ELR (cell line): Measurements from ENCODE around the gene BMP6.
"Not testable (repeated sequence)": the region's sequence is repeated elsewhere in the genome, so short reads cannot be mapped to it uniquely, and the experiment has no call there.

Experiments
- DNase-seq: peaks from one replicate; pipeline ENCODE4 v3.0.0-alpha.2; 2015; ENCODE audit warnings: low read depth

BMP6 gene

DNA sequence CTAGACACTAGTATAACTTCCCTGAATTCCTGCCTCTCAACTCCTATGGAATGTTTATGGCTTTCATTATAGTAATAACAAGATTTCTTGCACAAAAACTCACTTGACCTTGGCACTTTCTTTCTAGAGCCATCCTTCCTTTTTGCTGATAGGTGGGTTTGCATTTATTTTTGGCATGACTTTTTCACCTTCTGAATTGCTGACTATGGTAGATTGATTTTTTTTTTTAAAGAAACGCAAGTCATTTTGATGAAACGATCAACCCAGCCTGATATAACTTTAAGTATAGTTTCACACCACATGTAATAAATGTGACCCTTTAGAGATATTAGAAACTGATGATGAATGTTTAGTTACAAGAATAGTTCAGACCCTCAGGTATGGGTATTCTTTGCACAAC lies 61.8 kb downstream of the BMP6 start:
- no peak for DNase-seq

DNA sequence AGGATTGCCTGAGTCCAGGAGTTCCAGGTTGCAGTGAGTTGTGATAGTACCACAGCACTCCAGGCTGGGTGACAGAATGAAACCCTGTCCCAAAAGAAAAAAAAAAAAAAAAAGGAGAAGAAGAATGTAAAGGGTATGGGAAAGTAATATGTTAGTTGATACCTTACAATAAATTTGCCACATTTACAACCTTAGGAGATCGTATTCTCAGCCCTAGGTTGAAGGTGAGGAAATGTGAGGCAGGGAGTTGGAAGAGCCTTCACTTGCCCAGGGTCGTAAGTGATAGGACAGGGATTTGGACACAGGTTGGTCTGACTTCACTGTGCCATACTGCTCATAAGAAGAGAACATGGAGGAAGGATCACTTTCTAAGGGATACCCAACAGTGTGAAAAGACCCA lies 68.6 kb downstream of the BMP6 start:
- DNase-seq: no peak

DNA sequence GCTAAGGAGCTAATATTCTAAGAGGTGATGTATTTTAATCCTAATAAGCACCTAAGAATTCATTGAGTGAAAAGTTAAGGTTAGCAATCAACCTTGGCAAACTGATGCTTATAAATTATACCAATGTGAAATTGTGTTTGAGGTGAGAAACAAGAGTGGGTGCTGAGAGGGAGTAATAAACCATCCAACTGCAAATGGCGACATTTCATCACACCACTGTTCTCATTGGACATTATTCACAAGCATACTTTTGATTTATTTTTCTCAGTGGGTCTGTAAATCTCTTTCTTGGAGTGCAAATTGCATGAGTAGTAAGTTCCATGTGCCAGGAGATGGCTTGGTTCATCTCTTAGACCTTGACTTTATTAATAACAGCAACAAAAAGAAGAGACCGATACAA lies 71.5 kb downstream of the BMP6 start:
- DNase-seq: no peak

DNA sequence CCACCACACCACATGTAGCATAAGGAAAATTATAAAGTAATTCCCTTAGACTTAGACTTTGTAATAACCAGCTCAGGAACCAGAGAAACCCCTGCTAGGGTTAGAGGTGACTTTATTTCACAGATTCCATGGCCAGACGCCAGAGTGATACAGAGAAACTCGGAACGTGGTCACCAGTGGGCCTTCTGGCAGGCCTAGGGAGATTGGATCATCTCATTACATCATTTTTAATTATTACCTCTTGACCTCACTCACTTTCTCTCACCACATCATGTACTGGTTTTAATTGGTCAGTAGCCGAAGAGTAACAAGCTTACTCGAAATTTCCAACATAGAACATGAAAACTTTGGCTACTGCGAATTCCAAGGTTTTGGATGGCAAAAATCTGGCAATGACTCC lies 72.9 kb downstream of the BMP6 start:
- no peak for DNase-seq

- no peak for DNase-seq
Measured at GRCh38 chr6:7802662-7803061, 76.8 kb downstream of the BMP6 start.

GRCh38 chr6:7803214-7803613 lies 77.3 kb downstream of the BMP6 start:
- no peak for DNase-seq

DNA sequence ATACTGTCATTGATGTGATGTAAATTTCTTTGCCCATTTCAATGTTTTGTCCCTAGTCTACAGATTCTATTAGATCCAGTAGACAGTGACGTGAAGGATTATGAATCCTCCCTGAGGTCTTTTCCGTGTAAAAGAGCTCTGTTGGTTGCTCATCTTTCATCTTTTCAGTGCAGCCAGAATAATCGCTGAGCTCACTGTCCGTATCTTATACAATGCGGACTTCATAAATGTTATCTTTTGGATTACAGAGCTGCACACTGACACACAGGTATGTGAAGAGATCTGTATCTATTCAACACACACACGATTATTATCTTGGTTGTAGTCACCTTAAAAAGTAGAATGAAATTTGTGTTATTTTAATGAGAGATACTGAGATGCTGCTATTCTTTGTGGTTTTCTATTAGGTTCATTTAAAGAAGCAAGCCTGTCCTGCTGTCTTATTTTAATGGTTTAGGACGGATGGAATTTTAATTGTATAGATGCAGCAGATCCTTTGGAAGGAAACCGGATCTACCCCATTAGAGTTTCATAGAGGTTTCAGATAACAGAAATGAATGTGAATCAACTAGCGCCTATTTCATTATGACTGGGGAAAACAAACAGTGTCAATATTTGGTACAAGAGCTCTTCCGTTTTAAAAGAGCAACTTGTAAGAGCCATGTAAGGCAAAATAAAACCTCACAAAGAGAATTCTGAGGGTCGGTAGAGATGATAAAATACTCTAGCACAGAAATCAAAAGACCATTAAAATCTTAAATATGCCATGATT lies 79.4 kb downstream of the BMP6 start:
- DNase-seq: no peak

GRCh38 chr6:7805850-7806214 lies 79.9 kb downstream of the BMP6 start:
- DNase-seq: no peak

DNA sequence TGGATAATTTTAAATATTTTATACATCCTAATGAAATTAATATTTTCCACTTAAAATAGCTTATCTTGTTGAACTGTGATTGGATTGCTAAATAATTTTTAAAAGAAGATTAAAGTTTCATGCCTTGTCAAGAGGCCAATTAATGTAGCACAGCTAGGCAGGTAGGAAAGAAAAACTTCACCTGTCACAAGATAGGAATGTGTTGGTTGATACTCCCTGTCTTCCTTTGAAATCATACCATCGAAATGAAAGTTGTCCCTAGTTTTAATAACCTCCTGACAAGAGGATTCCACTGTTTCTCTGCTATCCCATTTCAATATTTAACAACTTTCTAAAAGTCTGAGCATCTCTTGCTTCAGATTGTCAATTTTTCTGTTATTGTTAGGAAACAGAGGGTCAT lies 80.8 kb downstream of the BMP6 start:
- no peak for DNase-seq

- DNase-seq: no peak
Measured at GRCh38 chr6:7809346-7809745, 83.4 kb downstream of the BMP6 start.

DNA sequence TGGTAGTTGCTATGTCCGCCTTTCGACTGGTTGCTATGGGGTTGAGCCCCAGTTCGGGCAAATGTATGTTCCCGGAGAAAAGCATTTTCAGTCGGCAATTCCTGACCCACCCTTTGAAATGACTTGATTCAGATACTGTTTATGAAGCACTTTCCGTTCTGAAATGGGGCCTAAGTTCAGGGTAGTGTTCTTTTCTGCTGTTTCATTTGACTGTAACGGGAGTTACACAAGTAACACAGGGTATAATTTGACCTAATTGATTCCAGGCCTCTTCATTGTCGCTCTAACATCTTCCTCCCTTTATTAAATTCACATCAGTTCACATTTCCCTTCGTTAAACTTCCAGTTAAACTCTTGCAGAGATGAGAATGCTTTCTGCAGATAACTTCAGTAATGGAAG lies 85.5 kb downstream of the BMP6 start:
- DNase-seq: no peak

- no peak for DNase-seq
Measured at GRCh38 chr6:7812623-7813022, 86.7 kb downstream of the BMP6 start.

GRCh38 chr6:7813193-7813592 lies 87.3 kb downstream of the BMP6 start:
- no peak for DNase-seq

DNA sequence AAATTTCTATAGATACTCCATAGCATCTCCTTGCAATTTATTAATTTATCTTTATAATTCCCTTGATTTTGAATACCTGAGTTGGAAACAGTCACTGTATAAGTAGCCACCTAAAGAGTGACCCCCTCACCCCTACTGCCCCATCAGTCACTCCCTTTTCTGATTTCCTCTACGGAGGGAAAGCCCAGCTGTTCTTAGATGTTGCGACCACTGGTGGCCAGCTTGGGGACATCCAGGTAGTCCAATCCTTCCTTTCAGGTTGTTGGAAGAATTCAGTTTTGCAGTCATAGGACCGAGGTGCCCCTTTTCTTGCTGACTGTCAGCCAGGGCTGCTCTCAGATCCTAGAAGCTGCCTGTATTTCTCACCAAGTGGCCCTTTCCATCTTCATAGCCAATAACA lies 87.8 kb downstream of the BMP6 start:
- DNase-seq: no peak

GRCh38 chr6:7815716-7816115 lies 89.8 kb downstream of the BMP6 start:
- no peak for DNase-seq

DNA sequence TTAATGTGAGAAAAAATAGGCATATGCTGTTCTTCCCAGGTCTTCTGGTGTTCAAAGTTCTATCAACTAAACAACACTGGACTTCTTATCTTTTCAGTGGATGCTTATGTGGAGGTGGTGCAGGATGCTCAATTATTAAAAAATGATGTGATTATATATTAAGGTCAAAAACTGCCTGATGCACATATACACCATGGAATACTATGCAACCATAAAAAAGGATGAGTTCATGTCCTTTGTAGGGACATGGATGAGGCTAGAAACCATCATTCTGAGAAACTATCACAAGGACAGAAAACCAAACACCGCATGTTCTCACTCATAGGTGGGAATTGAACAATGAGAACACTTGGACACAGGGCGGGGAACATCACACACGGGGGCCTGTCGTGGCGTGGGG lies 91.3 kb downstream of the BMP6 start:
- not testable (repeated sequence) for DNase-seq

DNA sequence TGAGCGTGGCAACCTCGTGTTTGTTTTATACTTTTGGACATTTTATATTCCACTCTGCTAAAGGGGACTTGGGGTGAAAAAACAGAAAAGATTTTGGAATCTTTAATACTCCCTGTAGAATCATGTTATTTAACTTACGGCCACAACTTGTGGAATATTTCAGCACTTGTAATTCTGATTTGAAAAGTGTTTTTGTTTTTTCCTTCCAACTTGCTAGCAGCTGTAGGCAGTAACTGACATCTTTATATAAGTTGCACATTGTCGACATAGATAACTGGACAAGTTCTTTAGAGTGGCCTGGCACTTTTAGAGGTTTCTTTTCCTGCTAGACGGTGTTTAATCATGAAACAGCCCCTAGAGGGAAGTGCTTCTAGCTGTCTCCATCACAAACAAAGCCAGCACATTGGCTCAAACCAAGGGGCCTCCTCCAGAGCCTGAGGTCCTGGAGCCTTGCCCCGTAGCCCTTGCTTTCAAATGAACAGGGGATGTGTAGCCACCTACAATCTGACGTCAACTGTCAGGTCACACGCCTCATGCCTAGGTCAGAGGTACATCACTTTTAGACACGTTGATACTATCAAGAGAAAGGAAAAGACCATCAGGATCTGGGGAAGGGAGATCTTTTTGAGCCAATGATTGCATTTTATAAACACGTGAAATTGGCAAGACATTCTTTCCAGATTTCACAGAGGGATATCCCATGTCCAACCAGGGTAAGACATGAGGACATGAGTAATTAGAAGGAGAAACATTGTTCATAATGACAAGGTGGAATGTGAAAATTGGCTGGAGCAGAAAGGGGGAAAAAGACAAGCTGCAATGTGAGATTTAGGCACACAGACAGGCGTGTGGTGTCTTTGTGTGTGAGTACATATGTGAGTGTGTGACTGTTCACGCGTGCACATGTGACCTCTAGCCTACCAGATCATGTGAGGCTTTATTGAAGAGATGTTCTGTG lies 92.6 kb downstream of the BMP6 start:
- DNase-seq: no peak

DNA sequence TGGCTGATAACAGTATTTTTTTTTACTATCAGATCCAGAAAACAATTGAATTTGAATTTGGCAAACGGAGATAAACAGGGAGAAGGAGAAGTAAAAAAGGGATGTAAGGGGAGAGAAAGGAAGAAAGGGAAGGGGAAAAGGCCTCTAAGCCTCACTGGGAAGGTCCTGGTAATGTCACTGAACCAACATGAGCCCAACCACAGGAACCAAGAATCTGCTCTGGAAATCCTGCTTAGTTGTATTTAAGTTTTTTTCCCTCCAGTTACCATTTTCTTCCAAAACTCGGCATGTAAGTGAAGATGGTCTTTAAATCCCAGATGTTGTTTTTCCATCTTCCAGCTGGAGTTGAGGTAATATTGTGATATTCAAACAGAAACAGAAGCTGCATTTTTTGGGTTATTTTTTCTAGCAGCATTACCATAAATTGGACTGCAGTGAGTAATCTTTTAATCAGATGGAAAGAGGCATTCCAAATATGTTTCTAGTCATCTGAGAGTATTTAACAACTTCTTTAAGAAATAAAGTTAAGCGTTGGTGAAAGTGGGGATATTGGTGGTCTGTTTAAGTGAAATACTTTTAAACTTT lies 93.6 kb downstream of the BMP6 start:
- DNase-seq: peak; percentile 4

DNA sequence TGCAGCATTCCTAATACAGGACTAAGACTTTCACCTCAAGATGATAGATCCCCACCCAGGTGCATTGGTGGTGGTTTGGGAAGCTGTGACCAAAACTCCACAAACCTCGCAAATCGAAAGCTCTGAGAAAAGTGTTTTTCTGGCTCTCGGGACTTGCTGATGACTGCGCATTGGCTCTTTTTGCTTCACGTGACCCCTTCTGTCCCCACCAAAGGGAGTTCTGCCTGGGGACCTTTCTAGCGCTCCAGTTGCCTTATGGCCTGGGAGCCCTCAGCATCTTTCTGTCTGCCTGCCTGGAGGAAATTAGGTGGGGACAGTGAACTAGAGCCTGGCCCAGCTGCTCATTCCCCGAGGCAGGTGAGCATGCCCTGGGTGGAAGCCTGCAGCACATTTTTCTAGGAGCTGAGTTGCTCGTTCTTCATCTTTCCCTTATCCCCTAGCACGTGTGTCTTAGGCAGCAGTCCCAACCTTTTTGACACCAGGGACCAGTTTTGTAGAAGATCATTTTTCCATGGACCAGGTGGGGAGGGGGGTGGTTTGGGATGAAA lies 94.5 kb downstream of the BMP6 start:
- no peak for DNase-seq

DNA sequence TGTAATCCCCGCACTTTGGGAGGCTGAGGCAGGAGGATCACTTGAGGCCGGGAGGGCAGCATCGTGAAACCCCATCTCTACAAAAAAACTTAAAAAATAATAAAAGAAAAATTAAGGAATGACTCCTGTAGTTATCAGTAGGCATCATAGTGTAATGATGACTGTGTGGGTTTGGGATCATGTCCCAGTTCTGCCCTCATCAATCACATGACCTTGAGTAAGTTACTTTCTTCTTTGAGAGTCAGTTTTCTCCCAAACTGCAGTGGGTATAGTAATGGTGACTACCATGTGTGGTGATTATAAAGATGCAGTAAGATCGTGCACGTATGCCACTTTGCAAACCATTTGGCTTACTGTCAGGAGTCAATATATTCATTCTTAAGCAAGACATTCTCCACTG lies 95.5 kb downstream of the BMP6 start:
- DNase-seq: no peak

DNA sequence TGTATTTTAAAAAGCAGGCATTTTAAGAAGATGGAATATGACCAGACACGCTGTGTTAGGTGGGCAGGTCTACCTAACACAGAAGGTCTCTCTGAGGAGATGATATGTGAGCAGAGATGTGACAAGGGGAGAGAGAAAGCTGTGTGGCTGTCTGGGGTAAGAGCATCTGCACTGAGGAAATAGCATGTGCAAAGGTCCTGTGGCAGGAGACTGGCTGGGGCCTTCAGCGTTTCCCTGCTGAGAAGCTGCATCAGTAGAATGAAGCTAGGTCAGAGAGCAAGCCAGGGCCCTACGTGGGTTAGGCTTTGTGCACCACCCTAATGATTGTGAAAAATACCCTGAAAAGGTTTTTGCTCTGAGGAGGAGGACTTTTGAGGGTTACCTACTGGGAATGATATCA lies 97.7 kb downstream of the BMP6 start:
- DNase-seq: no peak

DNA sequence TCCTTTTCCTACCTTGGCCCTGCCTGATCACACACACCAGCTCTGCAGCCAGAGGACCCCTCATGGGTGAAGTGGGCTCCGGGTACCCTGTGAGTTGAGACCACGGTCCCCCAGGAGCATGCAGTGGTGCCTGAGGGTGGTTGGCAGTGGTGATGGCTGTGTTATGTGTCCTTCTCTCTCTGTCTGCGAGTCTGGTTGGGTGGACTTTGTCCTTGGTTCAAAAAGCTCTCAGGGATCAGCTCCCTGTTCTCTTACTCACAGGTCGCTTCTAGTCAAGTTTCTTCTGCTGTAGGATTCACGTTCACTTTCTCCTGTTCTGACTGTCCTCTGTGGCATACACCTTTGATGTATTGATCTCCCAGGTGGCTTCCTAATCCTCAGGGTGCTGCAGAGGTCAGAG lies 100.1 kb downstream of the BMP6 start:
- no peak for DNase-seq

DNA sequence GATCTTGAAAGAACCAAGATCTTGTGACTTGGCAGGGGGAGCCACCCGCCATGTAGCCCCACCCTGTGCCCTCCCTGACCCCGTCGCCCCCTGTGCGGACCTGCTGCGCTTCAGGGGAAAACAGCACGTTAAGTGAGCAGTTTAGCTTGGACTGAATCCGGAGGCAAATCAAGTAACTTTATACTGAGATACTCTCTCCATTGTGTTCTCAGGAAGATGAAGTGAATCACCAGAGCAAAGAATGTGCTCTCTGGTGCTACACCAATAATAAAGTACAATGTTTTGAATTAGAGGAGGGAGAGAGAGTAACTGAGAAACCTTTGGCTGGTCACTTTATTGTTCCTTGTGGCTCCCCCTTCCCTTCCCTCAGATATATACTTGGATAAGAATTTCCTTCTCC lies 101.2 kb downstream of the BMP6 start:
- no peak for DNase-seq
